H1 (cell line): ENCODE measurements around the gene EFCAB6. TPM values are rescaled to one million over a fixed set of nuclear protein-coding genes. Genes with fewer than 3 reads are reported as not detected.

ENCODE experiments used
- CTCF ChIA-PET: fragments of 300-600 bp; sonication (Branson Sonifier 250); formaldehyde crosslinking; loops from one replicate; lab custom pipeline; 2021; ENCODE audit not compliant: partially characterized antibody; lab: Charles Lee
- POLR2A ChIA-PET: fragments of 300-600 bp; sonication (Branson Sonifier 250); formaldehyde crosslinking; loops from one replicate; lab custom pipeline; 2021; ENCODE audit warnings: inconsistent platforms; ENCODE audit not compliant: partially characterized antibody; lab: Charles Lee
- DNase-seq, 2 experiments: peaks; one replicate each; pipeline versions ENCODE4 v3.0.0 to v3.0.0-alpha.2; 2010 to 2022; ENCODE audit warnings: low spot score in 2 of 2, low read depth in 1 of 2, mixed read lengths in 1 of 2
- FAIRE-seq: peaks from 2 replicates; lab custom pipeline; 2011; peaks lifted over from hg19 to GRCh38; lab: Jason Lieb, UNC
- H2AFZ ChIP-seq: 2 replicates; pipeline ENCODE4 v1.8.1; 2012; ENCODE audit warnings: low read length, inconsistent platforms
- H2AK5ac ChIP-seq: 2 replicates; pipeline ENCODE4 v1.6.1; 2013; ENCODE audit warnings: low read depth, low read length
- H2BK120ac ChIP-seq: replicated peaks from 2 replicates; pipeline ENCODE3; 2013; ENCODE audit warnings: low read depth, low read length, inconsistent platforms
- H2BK12ac ChIP-seq: 2 replicates; pipeline ENCODE4 v1.6.1; 2013; ENCODE audit warnings: low read depth, low read length
- H2BK15ac ChIP-seq: 2 replicates; pipeline ENCODE4 v1.6.1; 2013; ENCODE audit warnings: low read length
- H2BK20ac ChIP-seq: 2 replicates; pipeline ENCODE4 v1.6.1; 2013; ENCODE audit warnings: low read length
- H2BK5ac ChIP-seq: 2 replicates; pipeline ENCODE4 v1.6.1; 2013; ENCODE audit warnings: low read depth, low read length
- H3K14ac ChIP-seq: 2 replicates; pipeline ENCODE4 v1.6.1; 2013; ENCODE audit warnings: inconsistent platforms; ENCODE audit not compliant: insufficient read length
- H3K18ac ChIP-seq: 2 replicates; pipeline ENCODE4 v1.6.1; 2013; ENCODE audit warnings: low read length; ENCODE audit errors: extremely low read depth
- H3K23ac ChIP-seq: 2 replicates; pipeline ENCODE4 v1.6.1; 2013; ENCODE audit warnings: inconsistent platforms; ENCODE audit not compliant: insufficient read length
- H3K23me2 ChIP-seq: 2 replicates; pipeline ENCODE4 v1.6.1; 2013; ENCODE audit warnings: low read depth, low read length
- H3K27ac ChIP-seq: 2 replicates; pipeline ENCODE4 v1.6.1; 2011; ENCODE audit warnings: low read depth, low read length, inconsistent platforms
- H3K27me3 ChIP-seq, 4 experiments: replicated peaks in 1 of 4; 1 replicate in 1 of 4; 2 replicates in 3 of 4; pipeline versions ENCODE4 v1.6.1 to v1.8.1; 2011 to 2013; ENCODE audit warnings: low read length in 3 of 4, mild to moderate bottlenecking in 3 of 4, inconsistent platforms in 2 of 4, mixed read lengths in 2 of 4, moderate library complexity in 1 of 4; ENCODE audit not compliant: control insufficient read depth in 3 of 4, insufficient read depth in 3 of 4; ENCODE audit errors: extremely low read depth in 1 of 4
- H3K36me3 ChIP-seq, 4 experiments: 2 replicates each; pipeline versions ENCODE4 v1.6.1 to v1.8.1; 2011 to 2013; ENCODE audit warnings: mild to moderate bottlenecking in 4 of 4, low read length in 3 of 4, moderate library complexity in 2 of 4, control low read depth in 1 of 4, inconsistent platforms in 1 of 4; ENCODE audit not compliant: insufficient read depth in 4 of 4, control insufficient read depth in 2 of 4
- H3K4ac ChIP-seq: replicated peaks from 2 replicates; pipeline ENCODE3; 2013; ENCODE audit warnings: low read length, low read depth, mixed read lengths, inconsistent platforms; ENCODE audit not compliant: insufficient read length
- H3K4me1 ChIP-seq, 4 experiments: replicated peaks in 1 of 4; 1 replicate in 1 of 4; 2 replicates in 3 of 4; pipeline versions ENCODE4 v1.6.1 to v1.8.1; 2011 to 2013; ENCODE audit warnings: low read length in 3 of 4, inconsistent platforms in 2 of 4, mixed read lengths in 1 of 4; ENCODE audit not compliant: insufficient read depth in 4 of 4, control insufficient read depth in 3 of 4
- H3K4me2 ChIP-seq, 2 experiments: 2 replicates each; pipeline versions ENCODE4 v1.6.1 to v1.8.1; 2011 to 2013; ENCODE audit warnings: low read depth in 2 of 2, low read length in 2 of 2, control low read depth in 1 of 2, inconsistent platforms in 1 of 2, mild to moderate bottlenecking in 1 of 2; ENCODE audit not compliant: insufficient read depth in 1 of 2
- H3K4me3 ChIP-seq, 4 experiments: fragments of 200-600, 300-600 bp in 1 of 4; sonication (generic), shearing (Covaris generic), sonication (Bioruptor Twin) in 1 of 4; 2 replicates each; pipeline versions ENCODE4 v1.5.1 to v1.8.1; 2011 to 2016; ENCODE audit warnings: low read length in 4 of 4, low read depth in 3 of 4, control low read depth in 2 of 4, inconsistent platforms in 2 of 4, mild to moderate bottlenecking in 2 of 4, mixed read lengths in 1 of 4, moderate library complexity in 1 of 4; ENCODE audit not compliant: insufficient read depth in 2 of 4; ENCODE audit errors: extremely low read depth in 1 of 4
- H3K56ac ChIP-seq: replicated peaks from 2 replicates; pipeline ENCODE3; 2013; ENCODE audit warnings: low read depth, mild to moderate bottlenecking, mixed read lengths, low read length, inconsistent platforms; ENCODE audit not compliant: insufficient read length
- H3K79me1 ChIP-seq: 2 replicates; pipeline ENCODE4 v1.6.1; 2013; ENCODE audit warnings: low read depth, low read length, control low read depth
- H3K79me2 ChIP-seq, 2 experiments: 2 replicates each; pipeline versions ENCODE4 v1.6.1 to v1.8.1; 2012 to 2013; ENCODE audit warnings: low read length in 2 of 2, mild to moderate bottlenecking in 2 of 2, inconsistent platforms in 1 of 2; ENCODE audit not compliant: insufficient read depth in 2 of 2, control insufficient read depth in 1 of 2
- H3K9ac ChIP-seq, 4 experiments: replicated peaks in 1 of 4; 1 replicate in 1 of 4; 2 replicates in 3 of 4; pipeline versions ENCODE4 v1.6.1 to v1.8.1; 2011 to 2013; ENCODE audit warnings: low read depth in 3 of 4, low read length in 3 of 4, control low read depth in 2 of 4, mild to moderate bottlenecking in 2 of 4, moderate library complexity in 2 of 4, inconsistent platforms in 1 of 4; ENCODE audit errors: extremely low read depth in 1 of 4
- H3K9me3 ChIP-seq, 2 experiments: 2 replicates each; pipeline versions ENCODE4 v1.6.1 to v1.8.1; 2012 to 2013; ENCODE audit warnings: mild to moderate bottlenecking in 2 of 2, moderate library complexity in 2 of 2, control low read depth in 1 of 2, inconsistent platforms in 1 of 2, low read depth in 1 of 2, low read length in 1 of 2, mixed read lengths in 1 of 2; ENCODE audit not compliant: insufficient read depth in 2 of 2
- H4K20me1 ChIP-seq, 2 experiments: replicated peaks in 1 of 2; 2 replicates each; pipeline versions ENCODE3 to v1.8.1; 2011 to 2013; ENCODE audit warnings: inconsistent platforms in 2 of 2, low read length in 2 of 2, mild to moderate bottlenecking in 1 of 2; ENCODE audit not compliant: insufficient read depth in 2 of 2, control insufficient read depth in 1 of 2
- H4K5ac ChIP-seq: 2 replicates; pipeline ENCODE4 v1.6.1; 2013; ENCODE audit warnings: low read length, low read depth, mixed read lengths, inconsistent platforms; ENCODE audit not compliant: insufficient read length
- H4K8ac ChIP-seq: 2 replicates; pipeline ENCODE4 v1.8.0; 2013; ENCODE audit warnings: mild to moderate bottlenecking, moderate library complexity, low read length, inconsistent platforms; ENCODE audit not compliant: insufficient read depth; ENCODE audit errors: extremely low read depth
- H4K91ac ChIP-seq: replicated peaks from 2 replicates; pipeline ENCODE3; 2013; ENCODE audit warnings: low read length, mixed read lengths, inconsistent platforms; ENCODE audit not compliant: insufficient read length
- EP300 ChIP-seq, 2 experiments: IDR thresholded peaks; 1 replicate in 1 of 2; 2 replicates in 1 of 2; pipeline ENCODE4 v1.6.1; 2011 to 2012; ENCODE audit warnings: low read depth in 2 of 2, low read length in 2 of 2, mild to moderate bottlenecking in 2 of 2, borderline replicate concordance in 1 of 2, inconsistent platforms in 1 of 2, moderate library complexity in 1 of 2
- KDM5A ChIP-seq: fragments of 200-600 bp; IDR thresholded peaks from 2 replicates; pipeline ENCODE4 v1.7.1; 2012; ENCODE audit warnings: mild to moderate bottlenecking, low read length, inconsistent platforms, mixed read lengths
- POLR2AphosphoS5 ChIP-seq: IDR thresholded peaks from 2 replicates; pipeline ENCODE4 v1.6.1; 2011; ENCODE audit warnings: low read depth, low read length
- RBBP5 ChIP-seq: IDR thresholded peaks from 2 replicates; pipeline ENCODE4 v1.7.1; 2012; ENCODE audit warnings: low read depth, mild to moderate bottlenecking, inconsistent platforms, low read length, moderate library complexity, borderline replicate concordance
- RXRA ChIP-seq: IDR thresholded peaks from 2 replicates; pipeline ENCODE4 v1.6.1; 2011; ENCODE audit warnings: low read depth, mild to moderate bottlenecking, low read length, moderate library complexity; ENCODE audit not compliant: insufficient read depth
- TAF1 ChIP-seq: IDR thresholded peaks from 2 replicates; pipeline ENCODE4 v1.6.1; 2011; ENCODE audit warnings: mild to moderate bottlenecking, low read depth, low read length
- TAF7 ChIP-seq: optimal IDR thresholded peaks from 2 replicates; pipeline ENCODE3; 2011; ENCODE audit warnings: low read depth, mild to moderate bottlenecking, inconsistent platforms, low read length, moderate library complexity, borderline replicate concordance
- TEAD4 ChIP-seq: IDR thresholded peaks from 2 replicates; pipeline ENCODE4 v1.6.1; 2012; ENCODE audit warnings: low read depth, low read length, inconsistent platforms, mixed read lengths
- WGBS, 2 experiments: shearing (Covaris generic) in 1 of 2; methylation state at CpG; one replicate each; pipeline versions ENCODE4 v1.1.6 to v1.1.7; 2013 to 2015; ENCODE audit warnings: low lambda C conversion rate in 2 of 2, mixed read lengths in 2 of 2, inconsistent platforms in 1 of 2, low coverage in 1 of 2, missing lambda C conversion rate in 1 of 2; ENCODE audit not compliant: insufficient replicate concordance in 2 of 2, insufficient coverage in 1 of 2, insufficient read length in 1 of 2; ENCODE audit errors: extremely low coverage in 1 of 2, missing lambda C conversion rate in 1 of 2; 5-methylcytosine and 5-hydroxymethylcytosine counted together
- polyA plus RNA-seq, 7 experiments: library from polyadenylated mRNA; depleted of rRNA in 3 of 7; stranded (reverse) in 5 of 7; unstranded in 2 of 7; fragments of >200 nt in 5 of 7; fragments of 200-250 nt in 2 of 7; gene quantifications; 1 replicate in 5 of 7; 2 replicates in 1 of 7; 4 replicates in 1 of 7; pipeline versions ENCODE4 v1.2.1 to v1.2.3, GENCODE V29; 2011 to 2013; ENCODE audit warnings: missing spikeins in 2 of 7, mixed read lengths in 2 of 7
- total RNA-seq: library from RNA; stranded (reverse); fragmentation: NEBNext Ultra II Directional; extraction: Animal tissue kit (Norgen Biotek cat#: 25700); gene quantifications from 2 replicates; pipeline ENCODE4 v1.2.1, GENCODE V29; 2021
- TF ChIP-seq, protein P1 (sequence below), 3 experiments: IDR thresholded peaks; 1 replicate in 2 of 3; 2 replicates in 1 of 3; pipeline versions ENCODE4 v1.5.1 to v1.6.1; 2011; ENCODE audit warnings: low read length in 3 of 3, mild to moderate bottlenecking in 3 of 3, inconsistent platforms in 2 of 3, low read depth in 1 of 3, moderate library complexity in 1 of 3; ENCODE audit not compliant: insufficient read depth in 1 of 3; ENCODE audit errors: control extremely low read depth in 1 of 3
- TF ChIP-seq, protein P2 (sequence below): IDR thresholded peaks from 2 replicates; pipeline ENCODE4 v1.6.1; 2012; ENCODE audit warnings: low read length, inconsistent platforms

Gene EFCAB6
- total and polyA plus RNA-seq, 2 of the 8 experiments (the other 6 are each of a cell fraction or from before 2014, with no cell fraction given): 0.32 to 1.7 TPM

DNA sequence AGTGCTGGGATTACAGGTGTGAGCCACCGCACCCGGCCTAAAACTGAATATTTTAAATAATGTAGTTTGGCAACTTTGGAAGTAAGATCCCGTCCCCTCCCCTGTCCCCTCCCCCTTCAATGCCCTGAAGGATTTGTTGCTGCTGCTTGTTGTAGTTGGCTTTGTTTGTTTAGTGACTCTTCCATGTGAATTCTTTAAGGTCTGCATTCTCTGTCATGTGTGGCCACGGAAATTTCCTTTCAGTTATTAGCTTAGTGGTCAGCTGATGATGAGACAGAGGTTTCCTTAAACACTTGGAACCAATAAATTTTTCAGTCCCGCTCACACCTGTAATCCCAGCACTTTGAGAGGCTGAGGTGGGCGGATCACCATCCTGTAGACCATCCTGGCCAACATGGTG, 290.4 kb downstream of the EFCAB6 start:
- Histone ChIP-seq H2AK5ac (no peak overlapping the region), H2BK12ac (no peak overlapping the region), H2BK20ac (no peak overlapping the region), H3K4me1 (no peaks in the 10 kb centered on the region; a peak in 1 of 7 replicates), H4K20me1 (no peaks in the 10 kb centered on the region), H3K79me1 (no peaks in the 10 kb centered on the region), H4K5ac (no peak overlapping the region), H2AFZ (no peak overlapping the region), H3K23me2 (no peaks in the 10 kb centered on the region; the same call in 1 of the 2 replicates), H3K9ac (no peak overlapping the region), H3K36me3 (no peaks in the 10 kb centered on the region), H3K27ac (no peak overlapping the region), H2BK15ac (no peak overlapping the region), H4K91ac (no peak overlapping the region), H3K4ac (no peak overlapping the region), H3K9me3 (no peaks in the 10 kb centered on the region), H3K79me2 (no peaks in the 10 kb centered on the region), H4K8ac (no peak overlapping the region), H2BK120ac (no peak overlapping the region), H3K14ac (no peak overlapping the region), H3K27me3 (no peaks in the 10 kb centered on the region), H3K4me2 (no peak overlapping the region), H3K18ac (no peak overlapping the region), H3K4me3 (no peak overlapping the region), H3K56ac (no peak overlapping the region), H3K23ac (no peak overlapping the region), H2BK5ac (no peak overlapping the region)
- POLR2A ChIA-PET: no interaction called here
- 91% methylated on average over 6 of the region's 6 CpGs; no CpG with 5 or more reads in 1 of the 2 experiments for WGBS, 2 experiments
- DNase-seq (no peak), FAIRE-seq (no peak)
- CTCF ChIA-PET: interaction anchor here (1.2 kb wide), 1 partner anchor 55 kb away, joined by 3 read pairs; no protein-coding TSS in a partner anchor
- TF ChIP-seq POLR2AphosphoS5 (no peak), RBBP5 (no peak), TAF1 (no peak), KDM5A (no peak), TEAD4 (no peak), EP300 (IDR thresholded peaks at IDR 0.05; ENCODE audit: borderline replicate concordance in 1 of 2, low read depth in 2 of 2, low read length in 2 of 2) (no peak), RXRA (no peak), TAF7 (no peak)
- TF ChIP-seq, protein P1, sequence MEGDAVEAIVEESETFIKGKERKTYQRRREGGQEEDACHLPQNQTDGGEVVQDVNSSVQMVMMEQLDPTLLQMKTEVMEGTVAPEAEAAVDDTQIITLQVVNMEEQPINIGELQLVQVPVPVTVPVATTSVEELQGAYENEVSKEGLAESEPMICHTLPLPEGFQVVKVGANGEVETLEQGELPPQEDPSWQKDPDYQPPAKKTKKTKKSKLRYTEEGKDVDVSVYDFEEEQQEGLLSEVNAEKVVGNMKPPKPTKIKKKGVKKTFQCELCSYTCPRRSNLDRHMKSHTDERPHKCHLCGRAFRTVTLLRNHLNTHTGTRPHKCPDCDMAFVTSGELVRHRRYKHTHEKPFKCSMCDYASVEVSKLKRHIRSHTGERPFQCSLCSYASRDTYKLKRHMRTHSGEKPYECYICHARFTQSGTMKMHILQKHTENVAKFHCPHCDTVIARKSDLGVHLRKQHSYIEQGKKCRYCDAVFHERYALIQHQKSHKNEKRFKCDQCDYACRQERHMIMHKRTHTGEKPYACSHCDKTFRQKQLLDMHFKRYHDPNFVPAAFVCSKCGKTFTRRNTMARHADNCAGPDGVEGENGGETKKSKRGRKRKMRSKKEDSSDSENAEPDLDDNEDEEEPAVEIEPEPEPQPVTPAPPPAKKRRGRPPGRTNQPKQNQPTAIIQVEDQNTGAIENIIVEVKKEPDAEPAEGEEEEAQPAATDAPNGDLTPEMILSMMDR (IDR thresholded peaks at IDR 0.05; ENCODE audit: control extremely low read depth in 1 of 3, insufficient read depth in 1 of 3, low read depth in 1 of 3, low read length in 3 of 3): no peak
- TF ChIP-seq, protein P2, sequence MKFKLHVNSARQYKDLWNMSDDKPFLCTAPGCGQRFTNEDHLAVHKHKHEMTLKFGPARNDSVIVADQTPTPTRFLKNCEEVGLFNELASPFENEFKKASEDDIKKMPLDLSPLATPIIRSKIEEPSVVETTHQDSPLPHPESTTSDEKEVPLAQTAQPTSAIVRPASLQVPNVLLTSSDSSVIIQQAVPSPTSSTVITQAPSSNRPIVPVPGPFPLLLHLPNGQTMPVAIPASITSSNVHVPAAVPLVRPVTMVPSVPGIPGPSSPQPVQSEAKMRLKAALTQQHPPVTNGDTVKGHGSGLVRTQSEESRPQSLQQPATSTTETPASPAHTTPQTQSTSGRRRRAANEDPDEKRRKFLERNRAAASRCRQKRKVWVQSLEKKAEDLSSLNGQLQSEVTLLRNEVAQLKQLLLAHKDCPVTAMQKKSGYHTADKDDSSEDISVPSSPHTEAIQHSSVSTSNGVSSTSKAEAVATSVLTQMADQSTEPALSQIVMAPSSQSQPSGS: no peak
